Measurements from ENCODE around the gene VAX1.

DNA sequence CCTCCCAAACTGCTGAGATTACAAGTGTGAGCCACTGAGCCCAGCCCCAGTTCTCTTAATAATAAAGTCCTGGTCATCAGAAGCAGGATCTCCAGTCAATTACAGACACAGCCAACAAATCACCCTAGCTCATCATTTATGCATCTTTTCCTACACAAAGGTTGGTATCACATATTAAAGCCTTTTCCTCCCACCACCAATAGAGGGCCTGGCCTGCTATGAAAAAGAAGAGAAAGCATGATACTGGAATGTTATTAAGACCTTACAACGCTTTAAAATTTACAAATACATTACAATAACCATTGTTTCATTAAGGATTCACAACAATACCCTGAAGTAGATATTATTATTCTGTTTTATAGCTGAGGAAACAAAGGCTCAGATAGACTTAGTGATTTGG lies 25.9 kb downstream of the VAX1 start:
- TF ChIP-seq MAFK (IDR thresholded peaks at IDR 0.05; ENCODE audit: low read depth, low read length) (no peak), CEBPB (IDR thresholded peaks at IDR 0.05; ENCODE audit: low read depth, low read length) (no peak), POLR2A (IDR thresholded peaks at IDR 0.05; ENCODE audit: low read depth, low read length) (no peak)
- TF ChIP-seq, protein P1, sequence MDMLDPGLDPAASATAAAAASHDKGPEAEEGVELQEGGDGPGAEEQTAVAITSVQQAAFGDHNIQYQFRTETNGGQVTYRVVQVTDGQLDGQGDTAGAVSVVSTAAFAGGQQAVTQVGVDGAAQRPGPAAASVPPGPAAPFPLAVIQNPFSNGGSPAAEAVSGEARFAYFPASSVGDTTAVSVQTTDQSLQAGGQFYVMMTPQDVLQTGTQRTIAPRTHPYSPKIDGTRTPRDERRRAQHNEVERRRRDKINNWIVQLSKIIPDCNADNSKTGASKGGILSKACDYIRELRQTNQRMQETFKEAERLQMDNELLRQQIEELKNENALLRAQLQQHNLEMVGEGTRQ (IDR thresholded peaks at IDR 0.05; ENCODE audit: low read depth, low read length), result no peak
- TF ChIP-seq, protein P2, sequence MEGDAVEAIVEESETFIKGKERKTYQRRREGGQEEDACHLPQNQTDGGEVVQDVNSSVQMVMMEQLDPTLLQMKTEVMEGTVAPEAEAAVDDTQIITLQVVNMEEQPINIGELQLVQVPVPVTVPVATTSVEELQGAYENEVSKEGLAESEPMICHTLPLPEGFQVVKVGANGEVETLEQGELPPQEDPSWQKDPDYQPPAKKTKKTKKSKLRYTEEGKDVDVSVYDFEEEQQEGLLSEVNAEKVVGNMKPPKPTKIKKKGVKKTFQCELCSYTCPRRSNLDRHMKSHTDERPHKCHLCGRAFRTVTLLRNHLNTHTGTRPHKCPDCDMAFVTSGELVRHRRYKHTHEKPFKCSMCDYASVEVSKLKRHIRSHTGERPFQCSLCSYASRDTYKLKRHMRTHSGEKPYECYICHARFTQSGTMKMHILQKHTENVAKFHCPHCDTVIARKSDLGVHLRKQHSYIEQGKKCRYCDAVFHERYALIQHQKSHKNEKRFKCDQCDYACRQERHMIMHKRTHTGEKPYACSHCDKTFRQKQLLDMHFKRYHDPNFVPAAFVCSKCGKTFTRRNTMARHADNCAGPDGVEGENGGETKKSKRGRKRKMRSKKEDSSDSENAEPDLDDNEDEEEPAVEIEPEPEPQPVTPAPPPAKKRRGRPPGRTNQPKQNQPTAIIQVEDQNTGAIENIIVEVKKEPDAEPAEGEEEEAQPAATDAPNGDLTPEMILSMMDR (conservative IDR thresholded peaks at IDR 0.05; ENCODE audit: low read depth, low read length), result no peak
